Activated naive CD4-positive, alpha-beta T cell treated with anti-CD3 and anti-CD28 coated beads for 36 hours (primary cell): ENCODE results near the gene PRKCB. TPM values are rescaled to one million over a fixed set of nuclear protein-coding genes. Genes with fewer than 3 reads are reported as not detected.

ENCODE experiments used
- CTCF ChIA-PET: fragments of 350-600 bp; sonication (Branson Sonifier 250); formaldehyde crosslinking; loops from one replicate; lab custom pipeline; 2021; ENCODE audit warnings: antibody characterized with exemption; lab: Charles Lee
- DNase-seq: peaks from one replicate; pipeline ENCODE4 v3.0.0-alpha.2; 2020
- H3K27ac Mint-ChIP-seq: one replicate; pipeline ENCODE4 v1.8.0; 2021; ENCODE audit warnings: mild to moderate bottlenecking, mixed read lengths
- H3K27me3 Mint-ChIP-seq: one replicate; pipeline ENCODE4 v1.8.0; 2021; ENCODE audit warnings: low read depth, mixed read lengths
- H3K36me3 Mint-ChIP-seq: one replicate; pipeline ENCODE4 v1.8.0; 2021; ENCODE audit warnings: low read depth, mixed read lengths
- H3K4me1 Mint-ChIP-seq: one replicate; pipeline ENCODE4 v1.8.0; 2021; ENCODE audit warnings: low read depth, mixed read lengths
- H3K4me3 Mint-ChIP-seq: one replicate; pipeline ENCODE4 v1.8.0; 2021; ENCODE audit warnings: mild to moderate bottlenecking, moderate library complexity, mixed read lengths
- H3K9me3 Mint-ChIP-seq: one replicate; pipeline ENCODE4 v1.8.0; 2021; ENCODE audit warnings: mixed read lengths
- intact Hi-C: fragments of 100-400 bp; cut with micrococcal nuclease; formaldehyde crosslinking; loops from one replicate; pipeline ENCODE4 v1.15.1; 2023
- total RNA-seq, 2 experiments: library from RNA; stranded (reverse); gene quantifications; one replicate each; pipeline ENCODE4 v1.2.3, GENCODE V29; 2021

Gene PRKCB
- total RNA-seq, 2 experiments from 2014 or later: 37.1 to 38.9 TPM

DNA sequence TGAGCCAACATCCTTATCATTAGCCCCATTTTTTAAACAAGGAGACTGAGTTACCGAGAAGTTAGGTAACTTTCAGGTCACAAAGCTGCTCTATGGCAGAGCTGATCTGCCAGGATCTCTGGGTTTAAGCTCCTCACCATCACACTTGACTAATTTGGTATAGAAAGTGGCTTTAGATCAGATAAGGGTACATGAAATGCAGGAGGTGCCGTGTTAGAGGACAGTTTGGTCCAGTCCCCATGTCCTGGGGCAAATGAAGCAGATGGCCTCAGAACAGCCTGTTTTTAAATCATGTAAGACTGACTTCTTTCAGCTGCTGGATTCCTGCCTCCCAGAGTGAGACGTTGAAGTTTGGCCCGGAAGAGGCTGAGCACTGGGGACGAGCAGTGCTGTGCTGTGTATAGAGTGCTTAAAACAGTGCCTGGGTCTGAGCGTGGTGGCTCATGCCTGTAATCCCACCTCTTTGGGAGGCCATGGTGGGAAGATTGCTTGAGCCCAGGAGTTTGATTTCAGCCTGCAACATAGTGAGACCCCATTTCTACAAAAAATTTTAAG is 233.3 kb downstream of the PRKCB start:
- Mint-ChIP-seq H3K36me3 (peaks cover 1% of the 10 kb centered on the region), H3K4me3 (no peak overlapping the region), H3K27me3 (no peaks in the 10 kb centered on the region), H3K27ac (no peak overlapping the region), H3K9me3 (no peaks in the 10 kb centered on the region), H3K4me1 (peaks cover 6% of the 10 kb centered on the region)
- intact Hi-C loops: no loop called here
- CTCF ChIA-PET: interaction anchor here (0.6 to 1.2 kb wide), 2 partner anchors 317 to 436 kb away, joined by 3 to 6 read pairs; no protein-coding TSS in a partner anchor
- no peak for DNase-seq

DNA sequence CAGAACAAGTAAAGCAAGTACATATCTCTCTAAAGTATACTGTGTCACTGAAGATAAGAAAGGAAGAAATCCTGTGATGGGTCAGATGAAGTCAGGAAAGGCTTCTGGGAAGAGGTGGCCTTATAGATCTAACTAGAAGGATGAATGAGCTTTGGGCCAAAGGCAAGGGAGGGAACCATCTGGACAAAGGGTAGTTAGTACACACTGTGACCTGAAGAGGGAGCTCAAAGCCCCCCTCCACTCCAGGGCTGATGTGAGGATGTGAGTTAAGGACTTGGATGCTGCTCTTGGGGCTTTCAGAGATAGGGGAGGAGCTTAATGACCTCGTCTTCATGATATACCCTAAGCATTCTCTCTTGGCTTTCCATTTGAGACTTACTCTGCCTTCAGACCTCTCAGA is 235.1 kb downstream of the PRKCB start:
- intact Hi-C loops: loop anchor here (1.0 to 10.0 kb wide), 2 partner anchors 182 to 434 kb away; no protein-coding TSS in a partner anchor
- CTCF ChIA-PET: interaction anchor here (0.6 to 4.0 kb wide), 21 partner anchors 9 to 434 kb away, joined by 3 to 39 read pairs (median 4); partner anchors contain the start of gene CACNG3
- H3K4me3 Mint-ChIP-seq: no peak overlapping the region
- peaks cover 8% of the 10 kb centered on the region for H3K4me1 Mint-ChIP-seq
- H3K9me3 Mint-ChIP-seq: no peaks in the 10 kb centered on the region
- H3K36me3 Mint-ChIP-seq: peaks cover 1% of the 10 kb centered on the region
- DNase-seq: peak; percentile 61
- no peak overlapping the region for H3K27ac Mint-ChIP-seq
- H3K27me3 Mint-ChIP-seq: no peaks in the 10 kb centered on the region

DNA sequence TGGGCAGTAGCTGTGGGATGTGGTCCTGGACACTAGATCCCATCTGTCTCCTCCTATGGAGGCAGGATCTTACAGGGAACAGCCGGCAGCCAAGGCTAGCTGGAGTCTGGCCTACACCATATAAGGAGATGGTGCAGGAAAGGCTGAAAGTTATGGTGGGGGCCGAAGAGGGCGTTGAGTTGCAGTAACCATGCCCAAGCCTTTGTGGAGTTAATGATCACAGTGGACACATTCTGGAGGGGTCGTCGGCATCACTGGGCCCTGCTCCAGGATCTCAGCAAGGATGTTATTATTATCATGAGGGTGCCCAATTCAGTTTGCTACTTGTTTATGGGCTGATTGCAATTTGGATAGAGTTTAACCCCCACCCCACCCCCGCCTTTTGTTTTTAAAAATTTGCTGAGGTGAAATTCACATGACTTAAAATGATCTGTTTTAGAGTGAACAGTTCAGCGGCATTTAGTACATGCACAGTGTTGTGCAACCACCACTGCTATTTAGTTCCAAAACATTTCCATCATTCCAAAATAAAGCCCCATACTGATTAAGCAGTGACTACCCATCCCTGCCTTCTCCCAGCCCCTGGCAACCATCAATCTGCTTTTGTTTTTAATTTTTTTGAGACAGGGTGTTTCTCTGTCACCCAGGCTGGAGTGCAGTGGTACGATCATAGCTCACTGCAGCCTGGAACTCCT is 236.0 kb downstream of the PRKCB start:
- no peak overlapping the region for H3K27ac Mint-ChIP-seq
- no peak overlapping the region for H3K4me3 Mint-ChIP-seq
- peaks cover 15% of the 10 kb centered on the region for H3K4me1 Mint-ChIP-seq
- no peaks in the 10 kb centered on the region for H3K27me3 Mint-ChIP-seq
- H3K9me3 Mint-ChIP-seq: no peaks in the 10 kb centered on the region
- no peak for DNase-seq
- peaks cover 1% of the 10 kb centered on the region for H3K36me3 Mint-ChIP-seq
- intact Hi-C loops: loop anchor here (1.0 to 10.0 kb wide), 2 partner anchors 181 to 433 kb away; no protein-coding TSS in a partner anchor
- CTCF ChIA-PET: interaction anchor here (0.7 to 4.0 kb wide), 13 partner anchors 10 to 433 kb away, joined by 3 to 39 read pairs (median 5); partner anchors contain the start of gene CACNG3

DNA sequence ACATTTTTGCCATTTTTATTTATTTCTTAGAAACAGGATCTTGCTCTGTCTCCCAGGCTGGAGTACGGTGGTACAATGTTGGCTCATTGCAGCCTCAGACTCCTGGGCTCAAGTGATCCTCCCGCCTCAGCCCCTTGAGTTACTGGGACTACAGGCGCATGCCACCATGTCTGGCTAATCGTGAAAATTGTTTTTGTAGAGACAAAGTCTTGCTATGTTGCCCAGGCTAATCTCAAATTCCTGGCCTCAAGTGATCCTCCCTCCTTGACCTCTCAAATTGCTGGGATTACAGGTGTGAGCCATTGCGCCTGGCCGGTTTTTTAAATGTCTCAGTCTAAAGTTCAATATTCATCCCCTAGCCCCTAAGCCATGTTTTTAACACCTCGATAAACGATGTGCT is 237.5 kb downstream of the PRKCB start:
- no peak for DNase-seq
- Mint-ChIP-seq H3K36me3 (peaks cover 4% of the 10 kb centered on the region), H3K4me3 (no peak overlapping the region), H3K27ac (no peak overlapping the region), H3K27me3 (no peaks in the 10 kb centered on the region), H3K9me3 (no peaks in the 10 kb centered on the region), H3K4me1 (peaks cover 15% of the 10 kb centered on the region)
- intact Hi-C loops: loop anchor here (10.0 kb wide), 1 partner anchor 431 kb away; no protein-coding TSS in a partner anchor
- CTCF ChIA-PET: interaction anchor here (0.6 to 4.0 kb wide), 3 partner anchors 180 to 432 kb away, joined by 3 to 39 read pairs (median 17); no protein-coding TSS in a partner anchor

DNA sequence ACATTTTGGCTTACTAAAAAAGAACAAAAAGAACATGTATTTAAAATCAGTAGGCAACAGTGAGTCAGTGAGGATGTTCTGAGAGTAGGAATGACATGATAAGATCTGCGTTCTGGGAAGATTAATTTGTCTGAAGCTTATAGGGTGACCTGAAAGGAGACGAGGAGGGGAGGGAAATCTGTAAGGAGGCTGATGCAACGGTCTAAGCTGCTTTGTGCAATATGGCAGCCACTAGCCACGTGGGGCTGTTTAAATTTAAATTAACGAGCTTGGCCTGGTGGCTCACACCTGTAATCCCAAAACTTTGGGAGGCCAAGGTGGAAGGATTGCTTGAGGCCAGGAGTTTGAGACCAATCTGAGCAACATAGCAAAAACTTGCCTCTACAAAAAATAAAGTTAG is 238.8 kb downstream of the PRKCB start:
- intact Hi-C loops: loop anchor here (10.0 kb wide), 1 partner anchor 430 kb away; no protein-coding TSS in a partner anchor
- CTCF ChIA-PET: interaction anchor here (1.2 kb wide), 1 partner anchor 178 kb away, joined by 4 read pairs; no protein-coding TSS in a partner anchor
- H3K27me3 Mint-ChIP-seq: no peaks in the 10 kb centered on the region
- no peak overlapping the region for H3K27ac Mint-ChIP-seq
- DNase-seq: no peak
- H3K4me1 Mint-ChIP-seq: peaks cover 15% of the 10 kb centered on the region
- no peaks in the 10 kb centered on the region for H3K9me3 Mint-ChIP-seq
- H3K36me3 Mint-ChIP-seq: peaks cover 2% of the 10 kb centered on the region
- no peak overlapping the region for H3K4me3 Mint-ChIP-seq

DNA sequence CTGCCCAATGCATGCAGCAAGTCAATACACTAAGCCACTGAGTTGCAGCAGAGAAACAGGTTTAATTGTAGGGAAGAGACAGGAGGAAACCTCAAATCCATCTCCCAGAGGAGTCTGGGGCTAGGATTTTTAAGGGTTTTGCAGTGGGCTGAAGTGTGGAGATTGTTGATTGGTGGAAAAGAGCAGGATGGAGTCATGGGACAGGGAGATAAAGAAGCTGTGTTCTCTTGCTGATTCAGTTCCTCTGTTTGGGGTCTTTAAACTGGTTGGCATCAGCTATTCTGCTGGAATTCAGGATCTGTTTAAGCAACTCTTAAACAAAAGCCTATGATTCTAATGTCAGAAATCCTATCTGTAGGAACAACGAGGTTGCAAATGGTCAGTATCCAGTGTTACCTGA is 239.5 kb downstream of the PRKCB start:
- CTCF ChIA-PET: interaction anchor here (1.2 kb wide), 1 partner anchor 178 kb away, joined by 4 read pairs; no protein-coding TSS in a partner anchor
- intact Hi-C loops: loop anchor here (10.0 kb wide), 1 partner anchor 429 kb away; no protein-coding TSS in a partner anchor
- peaks cover 2% of the 10 kb centered on the region for H3K36me3 Mint-ChIP-seq
- H3K27ac Mint-ChIP-seq: no peak overlapping the region
- no peak overlapping the region for H3K4me3 Mint-ChIP-seq
- H3K27me3 Mint-ChIP-seq: no peaks in the 10 kb centered on the region
- no peak for DNase-seq
- H3K4me1 Mint-ChIP-seq: peaks cover 15% of the 10 kb centered on the region
- H3K9me3 Mint-ChIP-seq: no peaks in the 10 kb centered on the region

DNA sequence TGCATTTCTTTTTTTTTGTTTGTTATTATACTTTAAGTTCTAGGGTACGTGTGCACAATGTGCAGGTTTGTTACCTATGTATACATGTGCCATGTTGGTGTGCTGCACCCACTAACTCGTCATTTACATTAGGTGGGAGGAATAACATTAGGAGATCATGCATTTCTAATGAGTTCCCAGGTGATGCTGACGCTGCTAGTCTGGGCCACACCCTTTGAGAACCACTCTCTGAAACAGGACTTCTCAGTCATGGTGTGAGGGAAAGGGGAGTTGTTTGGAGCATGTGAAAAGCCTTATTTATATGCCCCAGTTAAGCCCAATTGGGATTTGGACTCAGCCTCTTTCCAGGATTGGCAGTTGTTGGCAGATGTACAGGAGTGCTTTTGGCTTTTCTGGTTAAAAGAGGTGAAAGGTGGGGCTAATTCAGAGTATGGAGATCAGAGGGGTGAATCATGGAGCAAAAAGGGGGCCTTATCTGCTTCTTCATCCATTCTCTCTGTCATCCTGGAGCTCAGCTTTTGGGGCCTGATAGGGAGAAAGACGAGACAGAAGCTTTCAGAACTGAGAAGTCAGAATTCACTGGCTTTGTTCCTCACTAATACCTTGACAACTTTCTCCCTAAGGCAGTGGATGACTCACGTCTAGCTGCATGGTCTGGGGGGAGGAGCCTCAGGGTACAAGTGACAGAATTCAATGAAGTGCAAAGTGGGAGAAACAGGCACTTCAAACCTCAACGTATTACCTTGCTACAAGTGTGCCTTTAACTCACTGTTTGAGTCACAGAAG is 240.3 kb downstream of the PRKCB start:
- CTCF ChIA-PET: interaction anchor here (3.4 kb wide), 1 partner anchor 177 kb away, joined by 9 read pairs; no protein-coding TSS in a partner anchor
- H3K27ac Mint-ChIP-seq: no peak overlapping the region
- no peaks in the 10 kb centered on the region for H3K27me3 Mint-ChIP-seq
- intact Hi-C loops: loop anchor here (10.0 kb wide), 1 partner anchor 429 kb away; no protein-coding TSS in a partner anchor
- H3K4me1 Mint-ChIP-seq: peaks cover 15% of the 10 kb centered on the region
- H3K36me3 Mint-ChIP-seq: peaks cover 2% of the 10 kb centered on the region
- H3K9me3 Mint-ChIP-seq: no peaks in the 10 kb centered on the region
- peak; percentile 45 for DNase-seq
- no peak overlapping the region for H3K4me3 Mint-ChIP-seq

DNA sequence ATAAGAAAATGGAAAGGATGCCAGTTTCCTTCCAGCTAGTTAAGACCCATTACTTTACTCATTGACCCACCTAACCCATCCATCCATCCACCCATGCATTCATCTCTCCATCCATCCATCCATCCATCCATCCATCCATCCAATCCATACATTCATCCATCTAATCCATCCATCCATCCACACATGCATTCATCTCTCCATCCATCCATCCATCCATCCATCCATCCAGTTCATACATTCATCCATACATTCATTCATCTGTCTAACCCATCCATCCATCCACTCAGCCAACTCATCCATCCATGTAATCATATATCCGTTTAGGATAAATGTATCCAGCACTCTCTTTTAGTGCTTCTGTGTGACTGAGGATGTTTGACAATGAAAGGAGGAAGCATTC is 241.5 kb downstream of the PRKCB start:
- no peaks in the 10 kb centered on the region for H3K9me3 Mint-ChIP-seq
- H3K4me1 Mint-ChIP-seq: peaks cover 15% of the 10 kb centered on the region
- intact Hi-C loops: loop anchor here (10.0 kb wide), 1 partner anchor 428 kb away; no protein-coding TSS in a partner anchor
- no peaks in the 10 kb centered on the region for H3K27me3 Mint-ChIP-seq
- no peak for DNase-seq
- no peak overlapping the region for H3K27ac Mint-ChIP-seq
- CTCF ChIA-PET: interaction anchor here (3.4 kb wide), 1 partner anchor 176 kb away, joined by 9 read pairs; no protein-coding TSS in a partner anchor
- no peak overlapping the region for H3K4me3 Mint-ChIP-seq
- H3K36me3 Mint-ChIP-seq: peaks cover 2% of the 10 kb centered on the region

DNA sequence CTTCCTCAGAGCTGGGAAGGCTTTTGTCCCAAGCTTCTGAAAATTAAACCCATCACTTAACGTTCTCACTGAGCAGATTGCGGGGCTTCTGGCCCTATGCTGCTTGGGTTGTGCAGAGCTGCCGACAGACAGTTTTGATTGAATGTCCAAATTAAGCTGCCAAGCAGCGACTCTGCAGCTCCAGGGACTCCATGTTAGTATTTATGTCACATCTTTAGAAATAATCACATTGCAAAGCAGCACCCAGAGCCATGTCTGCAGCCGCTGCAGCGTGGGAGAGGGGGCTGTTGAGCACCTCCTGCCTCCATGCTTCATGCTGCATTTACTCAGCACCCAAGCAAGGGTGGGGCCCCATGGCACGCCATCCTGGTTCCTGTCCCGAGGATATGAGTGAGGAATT is 242.2 kb downstream of the PRKCB start:
- H3K27ac Mint-ChIP-seq: no peak overlapping the region
- intact Hi-C loops: loop anchor here (10.0 kb wide), 1 partner anchor 427 kb away; no protein-coding TSS in a partner anchor
- H3K36me3 Mint-ChIP-seq: peaks cover 2% of the 10 kb centered on the region
- CTCF ChIA-PET: interaction anchor here (3.4 kb wide), 1 partner anchor 175 kb away, joined by 9 read pairs; no protein-coding TSS in a partner anchor
- no peak for DNase-seq
- no peaks in the 10 kb centered on the region for H3K9me3 Mint-ChIP-seq
- H3K27me3 Mint-ChIP-seq: no peaks in the 10 kb centered on the region
- no peak overlapping the region for H3K4me3 Mint-ChIP-seq
- H3K4me1 Mint-ChIP-seq: peaks cover 9% of the 10 kb centered on the region

DNA sequence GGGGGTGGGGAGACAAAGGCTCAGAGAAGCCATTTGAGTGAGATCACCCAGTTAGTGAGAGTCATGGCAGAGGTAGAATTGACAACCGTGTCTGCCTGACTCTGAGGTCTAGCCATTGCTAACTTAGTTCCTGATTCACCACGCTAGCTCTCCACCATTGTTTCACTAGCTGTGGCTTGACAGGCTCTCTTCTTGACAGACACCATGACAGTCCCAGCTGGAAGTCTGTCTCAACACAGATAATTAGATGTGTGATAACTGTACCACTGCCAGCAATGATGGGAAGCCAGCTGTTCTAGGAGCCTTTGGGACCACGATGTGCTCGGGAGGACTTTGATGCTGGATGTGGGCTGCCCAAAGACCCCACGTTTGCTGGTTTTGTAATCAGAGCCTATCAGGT is 249.9 kb downstream of the PRKCB start:
- intact Hi-C loops: no loop called here
- H3K27ac Mint-ChIP-seq: no peak overlapping the region
- H3K9me3 Mint-ChIP-seq: peaks cover 14% of the 10 kb centered on the region
- no peaks in the 10 kb centered on the region for H3K4me1 Mint-ChIP-seq
- peaks cover 21% of the 10 kb centered on the region for H3K36me3 Mint-ChIP-seq
- H3K4me3 Mint-ChIP-seq: no peak overlapping the region
- no peaks in the 10 kb centered on the region for H3K27me3 Mint-ChIP-seq
- CTCF ChIA-PET: no interaction called here
- no peak for DNase-seq

DNA sequence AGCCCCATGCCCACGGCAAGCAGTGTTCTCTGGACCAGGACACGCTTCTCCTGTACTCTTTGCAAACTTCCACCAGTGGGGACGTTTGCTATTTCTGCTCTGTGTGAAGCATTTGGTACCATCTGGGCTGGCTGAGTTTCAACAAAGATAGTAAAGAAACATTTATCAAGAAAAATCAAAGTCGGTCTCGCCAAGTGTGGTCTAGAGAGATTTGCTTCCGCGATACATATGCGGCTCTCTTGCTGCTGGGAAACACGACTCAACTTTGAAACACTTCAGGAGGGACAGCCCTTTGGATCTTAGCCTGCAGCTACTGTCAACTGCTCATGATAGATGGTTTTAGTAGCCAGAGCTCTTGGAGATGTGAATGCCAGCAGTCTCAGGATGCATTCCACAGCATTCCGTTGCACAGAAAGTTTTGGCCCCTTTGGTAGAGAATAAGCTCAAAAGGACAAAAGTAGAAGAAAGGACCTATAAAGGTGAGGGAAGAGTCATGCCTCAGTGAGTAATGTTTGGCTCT is 252.2 kb downstream of the PRKCB start:
- no peak for DNase-seq
- Mint-ChIP-seq H3K27me3 (no peaks in the 10 kb centered on the region), H3K4me1 (no peaks in the 10 kb centered on the region), H3K27ac (no peak overlapping the region), H3K36me3 (peaks cover 39% of the 10 kb centered on the region), H3K9me3 (peaks cover 23% of the 10 kb centered on the region), H3K4me3 (no peak overlapping the region)
- intact Hi-C loops: no loop called here
- CTCF ChIA-PET: no interaction called here
